ENCODE data around the gene TRIP11. TPM values are rescaled to one million over a fixed set of nuclear protein-coding genes. Genes with fewer than 3 reads are reported as not detected.
"Not testable (repeated sequence)": the region's sequence is repeated elsewhere in the genome, so short reads cannot be mapped to it uniquely, and the experiment has no call there.

Gene TRIP11
- total RNA-seq, 1 experiment from 2014 or later, result 37.4 TPM

- TF ChIP-seq ZBTB33 (IDR thresholded peaks at IDR 0.05; ENCODE audit: extremely low read depth, insufficient replicate concordance, low read length), result no peak
- no peak for TF ChIP-seq RAD21 (IDR thresholded peaks at IDR 0.05; ENCODE audit: low read depth)
- TF ChIP-seq SP1 (IDR thresholded peaks at IDR 0.05; ENCODE audit: low read depth), result no peak
- TF ChIP-seq POLR2A (IDR thresholded peaks at IDR 0.05; ENCODE audit: borderline replicate concordance, extremely low read depth, insufficient read depth, insufficient read length), result no peak
- no peak for TF ChIP-seq TCF7L2 (IDR thresholded peaks at IDR 0.05; ENCODE audit: borderline replicate concordance, extremely low read depth, insufficient read depth, insufficient read length)
- TF ChIP-seq ZNF274 (IDR thresholded peaks at IDR 0.05; ENCODE audit: low read depth, low read length), result no peak
- no peak for TF ChIP-seq POLR2AphosphoS5 (IDR thresholded peaks at IDR 0.05; ENCODE audit: low read depth, low read length)
- TF ChIP-seq MAX (IDR thresholded peaks at IDR 0.05), result no peak
- Histone ChIP-seq H3K4me1 (ENCODE audit: control insufficient read depth in 1 of 2, insufficient read depth in 2 of 2, low read length in 2 of 2) (no peaks in the 10 kb centered on the region), H3K9ac (ENCODE audit: low read length) (no peak overlapping the region), H3K27ac (ENCODE audit: low read depth, low read length) (no peak overlapping the region), H3K79me2 (ENCODE audit: insufficient read depth, low read length) (no peaks in the 10 kb centered on the region), H3K27me3 (ENCODE audit: insufficient read depth, low read length) (no peaks in the 10 kb centered on the region), H3K9me3 (ENCODE audit: control insufficient read depth in 1 of 2, insufficient read depth in 1 of 2, low read depth in 1 of 2, low read length in 2 of 2) (no peaks in the 10 kb centered on the region; a peak in 1 of 4 replicates), H3K4me3 (replicated peaks in 1 of 2; ENCODE audit: low read depth in 1 of 2, low read length in 2 of 2) (no peak overlapping the region), H2AFZ (ENCODE audit: low read depth, low read length, poor library complexity, severe bottlenecking) (no peak overlapping the region), H4K20me1 (ENCODE audit: insufficient read depth) (no peaks in the 10 kb centered on the region), H3K9me2 (ENCODE audit: insufficient read depth) (no peaks in the 10 kb centered on the region), H3K4me2 (ENCODE audit: low read length) (no peak overlapping the region), H3K36me3 (ENCODE audit: control insufficient read depth in 1 of 2, insufficient read depth in 2 of 2, low read length in 2 of 2) (no peaks in the 10 kb centered on the region; a peak in 1 of 4 replicates)
- DNase-seq (ENCODE audit: low read depth, low spot score) (no peak), ATAC-seq (no peak)
- ChIA-PET POLR2A (no interaction called here), RAD21 (ENCODE audit: low non-redundant PET in 1 of 2, low total read pairs in 2 of 2, uncharacterized antibody in 2 of 2, unreplicated experiment in 2 of 2) (no interaction called here), CTCF (no interaction called here)
- BruUV-seq (replicated peaks), result no TSS peak
- intact Hi-C loops (cut with micrococcal nuclease), result no loop called here
Measured at GRCh38 chr14:92049781-92050180, 9.9 kb upstream of the TRIP11 start.

GRCh38 chr14:92049221-92049620 is 9.4 kb upstream of the TRIP11 start:
- BruUV-seq (replicated peaks); H3K79me2 ChIP-seq (ENCODE audit: insufficient read depth, low read length); H3K4me2 ChIP-seq (ENCODE audit: low read length); H4K20me1 ChIP-seq (ENCODE audit: insufficient read depth); H3K27ac ChIP-seq (ENCODE audit: low read depth, low read length); RAD21 ChIA-PET (ENCODE audit: low non-redundant PET in 1 of 2, low total read pairs in 2 of 2, uncharacterized antibody in 2 of 2, unreplicated experiment in 2 of 2); H3K36me3 ChIP-seq (ENCODE audit: control insufficient read depth in 1 of 2, insufficient read depth in 2 of 2, low read length in 2 of 2); H3K4me3 ChIP-seq (replicated peaks in 1 of 2; ENCODE audit: low read depth in 1 of 2, low read length in 2 of 2); H3K27me3 ChIP-seq (ENCODE audit: insufficient read depth, low read length); H3K9ac ChIP-seq (ENCODE audit: low read length); H2AFZ ChIP-seq (ENCODE audit: low read depth, low read length, poor library complexity, severe bottlenecking); H3K9me3 ChIP-seq (ENCODE audit: control insufficient read depth in 1 of 2, insufficient read depth in 1 of 2, low read depth in 1 of 2, low read length in 2 of 2); CTCF ChIA-PET; H3K9me2 ChIP-seq (ENCODE audit: insufficient read depth); ATAC-seq; H3K4me1 ChIP-seq (ENCODE audit: control insufficient read depth in 1 of 2, insufficient read depth in 2 of 2, low read length in 2 of 2); POLR2A ChIA-PET; intact Hi-C loops (cut with micrococcal nuclease); DNase-seq (ENCODE audit: low read depth, low spot score): not testable (repeated sequence)

All from HCT116 (cell line).